Tibial nerve (tissue), 4 donors: ENCODE data around the gene OR10A7. TPM values are rescaled to one million over a fixed set of nuclear protein-coding genes. Genes with fewer than 3 reads are reported as not detected.

ENCODE experiments used
- DNase-seq, 2 donors: peaks; one replicate each; pipeline ENCODE4 v3.0.0-alpha.2; 2019; ENCODE audit warnings: low spot score in 2 of 2
- H3K27ac ChIP-seq, 4 donors: fragments of 200-600 bp; sonication (generic) in 3 of 4; one replicate each; pipeline ENCODE4 v1.5.1; 2017 to 2019; ENCODE audit warnings: mild to moderate bottlenecking in 1 of 4
- H3K27me3 ChIP-seq, 2 donors: fragments of 200-600 bp; sonication (generic) in 1 of 2; one replicate each; pipeline versions ENCODE4 v1.5.1 to v1.6.0; 2017 to 2019
- H3K36me3 ChIP-seq, 3 donors: fragments of 200-600 bp; sonication (generic); one replicate each; pipeline ENCODE4 v1.5.1; 2018 to 2019
- H3K4me1 ChIP-seq, 4 donors: fragments of 200-600 bp; sonication (generic) in 3 of 4; one replicate each; pipeline ENCODE4 v1.5.1; 2017 to 2019
- H3K4me3 ChIP-seq, 4 donors: fragments of 200-600 bp; sonication (generic) in 3 of 4; one replicate each; pipeline ENCODE4 v1.5.1; 2017 to 2019; ENCODE audit warnings: mild to moderate bottlenecking in 1 of 4, moderate library complexity in 1 of 4
- H3K9me3 ChIP-seq, 4 donors: fragments of 200-600 bp; sonication (generic) in 3 of 4; one replicate each; pipeline ENCODE4 v1.5.1; 2017 to 2019
- EP300 ChIP-seq, 2 donors: sonication (generic); formaldehyde crosslinking; IDR thresholded peaks; one replicate each; pipeline ENCODE4 v1.6.1; 2017; ENCODE audit warnings: antibody characterized with exemption in 2 of 2, mild to moderate bottlenecking in 1 of 2
- POLR2A ChIP-seq, 2 donors: fragments of 450-650 bp; IDR thresholded peaks; one replicate each; pipeline ENCODE4 v1.6.1; 2017; ENCODE audit warnings: antibody characterized with exemption in 2 of 2, mild to moderate bottlenecking in 2 of 2, moderate library complexity in 2 of 2
- WGBS, 2 donors: methylation state at CpG; one replicate each; pipeline ENCODE4 v1.1.5; 2018; 5-methylcytosine and 5-hydroxymethylcytosine counted together
- total RNA-seq, 4 donors: library from RNA; depleted of rRNA; stranded (reverse); fragments of >200 nt; gene quantifications; one replicate each; pipeline ENCODE4 v1.1.0, GENCODE V29; 2016
- TF ChIP-seq, protein P1 (sequence below), 5 experiments: fragments of 200-600 bp in 3 of 5; fragments of 450-650 bp in 2 of 5; sonication (generic) in 3 of 5; IDR thresholded peaks; one replicate each; pipeline ENCODE4 v1.5.1; 2016 to 2019; ENCODE audit warnings: antibody characterized with exemption in 5 of 5, mild to moderate bottlenecking in 3 of 5, moderate library complexity in 2 of 5

OR10A7 gene
- total RNA-seq, 4 donors from 2014 or later, result not detected

DNA sequence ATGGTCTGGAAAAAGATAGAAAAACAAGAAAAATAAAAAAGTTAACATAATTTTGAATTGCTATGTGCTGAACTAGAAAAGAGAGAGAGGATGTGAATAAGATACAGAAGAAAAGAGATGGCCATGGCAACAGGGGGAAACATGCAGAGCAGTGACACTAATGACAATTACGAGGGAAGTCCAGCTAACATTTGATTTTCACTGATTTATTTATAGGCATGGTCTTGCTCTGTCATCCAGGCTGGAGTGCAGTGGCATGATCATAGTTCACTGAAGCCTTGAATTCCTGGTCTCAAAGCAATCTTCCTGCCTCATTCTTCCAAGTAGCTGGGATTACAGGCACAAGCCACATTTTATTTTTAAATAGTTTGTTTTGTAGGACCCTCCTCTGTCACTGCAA is 25.3 kb downstream of the OR10A7 start:
- DNase-seq, result no peak
- H3K4me1 ChIP-seq, result no peaks in the 10 kb centered on the region
- H3K27me3 ChIP-seq, result no peaks in the 10 kb centered on the region
- no peak for TF ChIP-seq EP300 (IDR thresholded peaks at IDR 0.05)
- TF ChIP-seq, protein P1, sequence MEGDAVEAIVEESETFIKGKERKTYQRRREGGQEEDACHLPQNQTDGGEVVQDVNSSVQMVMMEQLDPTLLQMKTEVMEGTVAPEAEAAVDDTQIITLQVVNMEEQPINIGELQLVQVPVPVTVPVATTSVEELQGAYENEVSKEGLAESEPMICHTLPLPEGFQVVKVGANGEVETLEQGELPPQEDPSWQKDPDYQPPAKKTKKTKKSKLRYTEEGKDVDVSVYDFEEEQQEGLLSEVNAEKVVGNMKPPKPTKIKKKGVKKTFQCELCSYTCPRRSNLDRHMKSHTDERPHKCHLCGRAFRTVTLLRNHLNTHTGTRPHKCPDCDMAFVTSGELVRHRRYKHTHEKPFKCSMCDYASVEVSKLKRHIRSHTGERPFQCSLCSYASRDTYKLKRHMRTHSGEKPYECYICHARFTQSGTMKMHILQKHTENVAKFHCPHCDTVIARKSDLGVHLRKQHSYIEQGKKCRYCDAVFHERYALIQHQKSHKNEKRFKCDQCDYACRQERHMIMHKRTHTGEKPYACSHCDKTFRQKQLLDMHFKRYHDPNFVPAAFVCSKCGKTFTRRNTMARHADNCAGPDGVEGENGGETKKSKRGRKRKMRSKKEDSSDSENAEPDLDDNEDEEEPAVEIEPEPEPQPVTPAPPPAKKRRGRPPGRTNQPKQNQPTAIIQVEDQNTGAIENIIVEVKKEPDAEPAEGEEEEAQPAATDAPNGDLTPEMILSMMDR (IDR thresholded peaks at IDR 0.05), result no peak
- TF ChIP-seq POLR2A (IDR thresholded peaks at IDR 0.05), result no peak
- 41 to 52% methylated on average over 1 of the region's 1 CpG for WGBS, 2 donors
- no peak overlapping the region for H3K4me3 ChIP-seq
- no peaks in the 10 kb centered on the region for H3K36me3 ChIP-seq
- no peaks in the 10 kb centered on the region for H3K9me3 ChIP-seq
- H3K27ac ChIP-seq, result no peak overlapping the region

DNA sequence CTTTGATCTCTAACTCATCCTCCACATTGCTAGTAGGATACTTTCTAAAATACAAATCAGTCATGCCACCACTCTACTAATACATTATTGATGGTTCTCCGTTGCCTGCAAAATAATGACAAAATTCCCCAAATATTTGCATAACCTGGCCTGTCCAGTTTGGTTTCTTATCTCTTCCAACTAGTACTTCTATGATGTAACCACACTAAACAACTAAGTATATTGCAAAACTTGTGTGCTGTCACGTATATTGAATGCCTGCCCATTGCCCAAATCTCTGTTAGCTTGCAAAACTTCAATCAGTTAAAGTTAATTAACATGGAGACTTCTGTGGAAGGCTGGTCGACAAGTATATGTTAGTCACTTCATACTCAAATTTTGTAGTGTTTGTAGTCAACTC is 30.1 kb downstream of the OR10A7 start:
- H3K36me3 ChIP-seq, result no peaks in the 10 kb centered on the region
- no peak overlapping the region for H3K4me3 ChIP-seq
- no peak overlapping the region for H3K27ac ChIP-seq
- H3K9me3 ChIP-seq, result no peaks in the 10 kb centered on the region
- DNase-seq, result no peak
- no peaks in the 10 kb centered on the region for H3K27me3 ChIP-seq
- 66 to 80% methylated on average over 3 of the region's 3 CpGs for WGBS, 2 donors
- no peaks in the 10 kb centered on the region for H3K4me1 ChIP-seq
- TF ChIP-seq, protein P1 (IDR thresholded peaks at IDR 0.05), result no peak
- no peak for TF ChIP-seq EP300 (IDR thresholded peaks at IDR 0.05)
- TF ChIP-seq POLR2A (IDR thresholded peaks at IDR 0.05), result no peak

DNA sequence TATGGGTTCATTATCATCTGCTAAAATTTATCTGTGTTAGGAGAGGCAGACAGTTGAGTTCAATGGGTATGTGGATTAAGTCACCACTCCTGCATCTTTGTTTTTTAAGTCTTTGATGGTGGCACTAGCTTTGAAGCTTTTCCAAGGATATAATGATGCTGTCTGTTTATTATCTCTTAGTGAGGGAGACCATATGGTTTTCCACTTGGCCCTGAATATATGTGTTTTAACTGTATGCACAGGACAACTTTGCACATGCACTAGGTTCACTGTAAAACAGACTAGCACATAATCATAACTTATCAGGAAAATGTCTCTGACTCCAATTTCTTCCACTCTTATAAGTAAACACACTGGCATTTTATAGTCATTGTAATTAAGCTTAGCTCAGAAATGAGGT is 32.5 kb downstream of the OR10A7 start:
- no peaks in the 10 kb centered on the region for H3K9me3 ChIP-seq
- H3K4me3 ChIP-seq, result no peak overlapping the region
- H3K27me3 ChIP-seq, result no peaks in the 10 kb centered on the region
- DNase-seq, result no peak
- H3K4me1 ChIP-seq, result no peaks in the 10 kb centered on the region
- TF ChIP-seq, protein P1 (IDR thresholded peaks at IDR 0.05), result no peak
- TF ChIP-seq EP300 (IDR thresholded peaks at IDR 0.05) (no peak), POLR2A (IDR thresholded peaks at IDR 0.05) (no peak)
- H3K27ac ChIP-seq, result no peak overlapping the region
- H3K36me3 ChIP-seq, result no peaks in the 10 kb centered on the region

DNA sequence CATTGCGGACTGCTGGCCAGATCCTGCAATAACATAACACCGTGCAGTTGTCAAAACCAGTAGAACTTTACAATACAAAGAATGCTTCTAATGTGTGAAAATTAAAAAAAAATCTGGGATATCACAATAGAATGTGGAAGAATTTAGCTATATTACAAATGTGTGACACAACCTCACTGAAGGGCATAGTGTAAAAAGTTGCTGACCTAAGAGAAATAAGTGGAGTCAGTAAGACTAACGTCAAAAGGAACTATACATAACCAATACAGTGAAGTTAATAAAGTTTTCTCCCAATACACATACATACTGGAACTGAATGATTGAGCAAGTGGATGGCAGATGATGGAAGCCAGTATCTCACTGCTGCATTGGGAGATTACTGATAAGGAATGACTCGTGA is 36.0 kb downstream of the OR10A7 start:
- H3K4me3 ChIP-seq, result no peak overlapping the region
- no peaks in the 10 kb centered on the region for H3K9me3 ChIP-seq
- no peak overlapping the region for H3K27ac ChIP-seq
- WGBS, 2 donors, result 83 to 85% methylated on average over 4 of the region's 4 CpGs
- H3K36me3 ChIP-seq, result no peaks in the 10 kb centered on the region
- H3K27me3 ChIP-seq, result no peaks in the 10 kb centered on the region
- no peak for DNase-seq
- H3K4me1 ChIP-seq, result no peaks in the 10 kb centered on the region
- TF ChIP-seq EP300 (IDR thresholded peaks at IDR 0.05) (no peak), POLR2A (IDR thresholded peaks at IDR 0.05) (no peak)
- TF ChIP-seq, protein P1 (IDR thresholded peaks at IDR 0.05), result no peak

DNA sequence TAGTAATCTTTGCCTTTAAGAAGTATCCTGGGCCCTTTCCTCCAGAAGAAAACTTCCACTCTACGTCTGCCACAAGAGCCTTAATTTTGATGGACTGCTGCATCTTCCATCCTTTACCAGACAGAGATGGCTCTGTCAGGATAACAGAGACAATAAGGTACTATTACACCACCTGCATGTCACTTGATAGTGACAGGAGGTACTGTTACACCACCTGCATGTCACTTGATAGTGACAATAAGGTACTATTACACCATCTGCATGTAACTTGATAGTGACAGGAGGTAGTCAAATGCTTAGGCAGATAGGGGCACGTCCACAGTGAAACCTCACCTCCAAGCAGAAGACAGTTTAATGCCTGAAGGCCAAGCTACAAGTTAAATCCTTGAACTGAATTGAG is 37.5 kb downstream of the OR10A7 start:
- no peak overlapping the region for H3K4me3 ChIP-seq
- no peaks in the 10 kb centered on the region for H3K27me3 ChIP-seq
- DNase-seq, result no peak
- no peaks in the 10 kb centered on the region for H3K4me1 ChIP-seq
- 71 to 73% methylated on average over 2 of the region's 2 CpGs for WGBS, 2 donors
- no peaks in the 10 kb centered on the region for H3K36me3 ChIP-seq
- no peak overlapping the region for H3K27ac ChIP-seq
- H3K9me3 ChIP-seq, result no peaks in the 10 kb centered on the region
- TF ChIP-seq, protein P1 (IDR thresholded peaks at IDR 0.05), result no peak
- TF ChIP-seq POLR2A (IDR thresholded peaks at IDR 0.05) (no peak), EP300 (IDR thresholded peaks at IDR 0.05) (no peak)

Other genes starting within 250 kb of the OR10A7 start
- gene TESPA1, start 236.3 kb upstream of the OR10A7 start, total RNA-seq, result 1 to 10 TPM in 1 of 4 donors, under 1 TPM in 2, not detected in 1; 0.42 to 2.8 (median 0.98) TPM
- gene NEUROD4, start 201.1 kb upstream of the OR10A7 start, total RNA-seq, result not detected
- not detected for gene OR9K2, start 94.6 kb upstream of the OR10A7 start, total RNA-seq
- gene OR6C74, start 23.6 kb downstream of the OR10A7 start, total RNA-seq, result not detected
- not detected for gene OR6C6, start 75.5 kb downstream of the OR10A7 start, total RNA-seq
- not detected for gene OR6C1, start 93.3 kb downstream of the OR10A7 start, total RNA-seq
- not detected for gene OR6C3, start 109.7 kb downstream of the OR10A7 start, total RNA-seq
- gene OR6C75, start 141.9 kb downstream of the OR10A7 start, total RNA-seq, result not detected
- not detected for gene OR6C65, start 179.5 kb downstream of the OR10A7 start, total RNA-seq
- not detected for gene OR6C76, start 205.2 kb downstream of the OR10A7 start, total RNA-seq
- not detected for gene OR6C2, start 223.1 kb downstream of the OR10A7 start, total RNA-seq
- gene OR6C70, start 249.1 kb downstream of the OR10A7 start, total RNA-seq, result not detected